GM12801 (cell line): Measurements from ENCODE around the gene FRMD4A.

Experiments used
- CTCF ChIP-seq: IDR thresholded peaks from one replicate; pipeline ENCODE4 v1.5.1; 2011; ENCODE audit warnings: control low read depth; ENCODE audit not compliant: insufficient read length; ENCODE audit errors: extremely low read depth

Gene FRMD4A

GRCh38 chr10:13627459-13628310 is 703.0 kb downstream of the FRMD4A start:
- TF ChIP-seq CTCF: no peak

GRCh38 chr10:13624630-13625029 is 706.1 kb downstream of the FRMD4A start:
- TF ChIP-seq CTCF: no peak

- no peak for TF ChIP-seq CTCF
These were observed 708.8 kb downstream of the FRMD4A start for GRCh38 chr10:13621931-13622330.

GRCh38 chr10:13617116-13617515 is 713.6 kb downstream of the FRMD4A start:
- TF ChIP-seq CTCF: no peak

GRCh38 chr10:13615650-13616300 is 714.9 kb downstream of the FRMD4A start:
- TF ChIP-seq CTCF: no peak

GRCh38 chr10:13614530-13615332 is 716.0 kb downstream of the FRMD4A start:
- TF ChIP-seq CTCF: no peak

GRCh38 chr10:13613519-13613918 is 717.2 kb downstream of the FRMD4A start:
- no peak for TF ChIP-seq CTCF
